HK-2 (cell line): Measurements from ENCODE around the gene MYO1C.
A peak's percentile ranks its signal among the peaks of the same experiment; 100 is the strongest.

Experiments
- DNase-seq: peaks from one replicate; pipeline ENCODE4 v3.0.0-alpha.2; 2018; ENCODE audit not compliant: unreplicated experiment

Gene MYO1C

DNA sequence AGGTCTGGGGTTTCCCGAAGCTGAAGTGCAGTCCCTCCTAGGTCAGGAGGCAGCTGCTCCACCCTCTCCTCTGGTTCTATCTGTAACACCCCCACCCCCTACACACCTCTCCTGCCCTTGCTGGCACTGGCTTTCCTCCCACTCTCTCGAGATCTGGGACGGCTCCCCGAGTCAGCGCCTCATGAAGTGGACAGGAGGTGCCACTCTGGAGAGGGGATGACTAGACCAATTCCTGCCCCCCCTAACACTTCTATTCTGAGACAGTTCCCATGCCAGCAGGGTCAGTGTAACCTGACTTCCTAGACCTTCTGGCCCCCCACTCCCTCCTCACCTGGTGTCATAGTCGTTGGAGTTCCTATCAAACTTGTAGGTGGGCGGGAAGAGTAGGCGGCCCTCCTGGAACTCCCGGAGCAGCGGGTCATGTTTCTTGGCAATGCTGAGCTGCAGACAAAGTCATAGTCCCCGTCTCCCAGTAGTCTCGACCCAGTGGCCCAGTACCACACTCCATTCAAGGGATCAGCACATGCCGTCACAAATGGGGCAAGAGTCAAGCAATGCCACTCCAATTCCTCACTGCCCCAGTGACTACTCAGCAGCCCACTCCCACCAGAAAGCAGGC, 14.3 kb upstream of the MYO1C start:
- DNase-seq: no peak

DNA sequence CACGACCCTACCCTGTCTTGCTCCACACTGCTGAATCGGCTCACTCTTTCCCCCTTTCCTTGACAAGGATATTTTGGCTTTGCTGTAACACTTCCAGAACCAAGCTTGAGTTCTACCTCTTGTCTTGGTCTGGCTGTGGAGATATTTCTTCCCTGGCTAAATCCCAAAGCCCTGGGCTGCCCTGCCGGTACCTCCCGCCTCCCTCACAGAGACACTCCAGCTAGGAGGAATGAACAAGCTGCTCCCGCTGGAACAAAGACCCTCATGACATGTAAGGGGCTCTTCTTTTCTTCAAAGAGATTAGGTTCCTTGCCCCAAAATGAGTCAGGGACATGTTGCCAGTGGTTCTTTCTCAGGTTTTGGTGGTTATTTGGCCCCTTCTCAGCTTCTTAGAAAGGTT, 13.1 kb upstream of the MYO1C start:
- no peak for DNase-seq

- no peak for DNase-seq
Observed at GRCh38 chr17:1504866-1505265, 12.4 kb upstream of the MYO1C start.

GRCh38 chr17:1503699-1504098, 11.2 kb upstream of the MYO1C start:
- DNase-seq: no peak

DNA sequence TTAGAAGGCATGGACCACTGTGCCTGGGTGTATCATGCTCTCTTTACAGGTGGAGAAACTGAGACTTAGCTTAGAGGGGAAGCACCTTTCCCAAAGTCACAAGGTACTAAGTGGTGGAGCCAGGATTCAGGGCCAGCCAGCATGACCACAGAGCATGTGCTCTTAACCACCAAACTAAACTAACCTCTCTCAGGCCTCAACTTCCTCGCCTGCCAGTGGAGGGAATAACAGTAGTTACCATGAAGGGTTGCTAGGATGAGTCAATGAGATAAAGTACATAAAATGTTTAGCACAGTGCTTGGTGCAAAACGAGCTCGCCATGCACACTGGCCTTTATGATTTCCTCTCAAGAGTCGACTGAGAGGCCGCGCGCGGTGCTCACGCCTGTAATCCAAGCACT, 6.4 kb upstream of the MYO1C start:
- DNase-seq: peak; percentile 65

- no peak for DNase-seq
Observed at GRCh38 chr17:1498233-1498632, 5.7 kb upstream of the MYO1C start.

GRCh38 chr17:1497831-1498230, 5.3 kb upstream of the MYO1C start:
- no peak for DNase-seq

DNA sequence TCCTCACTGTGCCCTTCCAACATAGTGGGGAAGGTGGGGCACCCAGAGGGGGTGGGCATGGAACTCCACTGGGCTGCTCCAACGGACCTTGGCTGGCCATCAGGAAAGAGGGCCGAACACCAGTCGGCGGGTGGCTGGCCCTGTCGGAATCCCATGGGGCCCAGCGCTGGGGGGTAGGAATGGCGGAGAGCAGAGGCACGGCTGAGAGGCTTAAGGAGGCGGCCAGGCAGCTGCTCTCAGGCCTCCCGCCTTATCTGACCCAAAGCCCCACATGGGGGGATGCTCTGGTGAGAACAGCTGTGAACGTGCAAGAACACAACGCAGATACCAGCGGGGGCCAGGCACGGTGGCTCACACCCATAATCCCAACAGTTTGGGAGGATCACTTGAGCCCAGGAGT, 4.4 kb upstream of the MYO1C start:
- DNase-seq: no peak

DNA sequence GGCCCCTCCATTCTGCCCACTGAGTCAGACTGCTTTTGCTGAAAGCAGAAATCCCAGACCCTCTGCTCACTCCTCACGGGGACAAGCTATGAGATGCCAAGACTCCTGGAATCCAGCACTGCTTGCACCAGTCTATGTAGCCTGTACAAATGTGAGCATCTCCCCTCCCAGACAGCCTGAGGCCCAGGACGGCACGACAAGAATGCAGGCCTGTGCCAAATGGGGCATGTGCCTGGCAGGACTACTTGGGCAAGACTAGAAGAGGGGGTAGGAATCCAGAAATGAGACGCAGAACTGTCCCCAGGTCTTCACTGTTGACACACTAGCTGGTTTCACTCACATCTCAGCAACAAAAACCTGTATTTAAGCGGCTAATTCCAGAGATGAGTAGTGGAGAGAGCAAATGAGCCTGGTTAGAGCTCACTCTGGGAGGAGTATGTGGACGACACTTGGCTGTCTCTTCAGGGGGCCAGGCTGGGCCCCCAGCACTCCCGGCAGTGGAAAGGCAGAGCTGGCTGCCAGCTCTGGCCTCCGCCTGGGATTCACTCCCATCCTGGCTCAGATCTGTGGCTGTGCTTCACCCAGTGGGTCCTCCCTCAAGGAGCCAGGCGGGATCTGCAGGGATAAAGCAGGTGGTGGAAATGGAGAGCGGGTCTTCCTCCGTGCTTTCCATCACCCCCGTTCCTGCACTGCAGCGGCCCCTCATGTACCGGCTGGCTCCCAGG, 2.9 kb upstream of the MYO1C start:
- DNase-seq: no peak

DNA sequence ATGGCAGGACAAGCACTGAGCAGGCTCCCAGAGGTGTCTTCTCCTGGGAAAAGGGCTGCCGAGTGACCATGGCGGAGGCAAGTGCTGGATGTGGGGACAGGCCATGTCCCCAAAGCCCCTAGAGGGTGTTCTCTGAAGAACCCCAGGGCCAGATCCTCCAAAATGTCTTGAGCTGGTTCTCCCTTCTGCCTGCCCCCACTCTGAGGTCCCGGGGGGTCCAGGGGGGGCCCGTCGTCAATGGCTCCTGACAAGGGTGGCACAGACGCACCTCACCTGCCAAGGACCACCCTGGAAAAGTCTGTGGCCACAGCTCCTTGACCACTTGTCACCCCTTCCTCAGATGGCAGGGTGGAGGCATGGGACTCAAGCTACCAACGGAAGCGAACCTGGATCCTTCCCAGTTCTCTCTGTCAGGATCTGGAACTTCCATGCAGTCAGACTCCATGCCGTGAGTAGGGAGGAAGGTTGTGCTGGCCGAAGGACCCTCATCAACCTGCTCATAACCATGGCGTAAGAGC, 2.3 kb upstream of the MYO1C start:
- DNase-seq: no peak

GRCh38 chr17:1494203-1494602, 1.7 kb upstream of the MYO1C start:
- no peak for DNase-seq

DNA sequence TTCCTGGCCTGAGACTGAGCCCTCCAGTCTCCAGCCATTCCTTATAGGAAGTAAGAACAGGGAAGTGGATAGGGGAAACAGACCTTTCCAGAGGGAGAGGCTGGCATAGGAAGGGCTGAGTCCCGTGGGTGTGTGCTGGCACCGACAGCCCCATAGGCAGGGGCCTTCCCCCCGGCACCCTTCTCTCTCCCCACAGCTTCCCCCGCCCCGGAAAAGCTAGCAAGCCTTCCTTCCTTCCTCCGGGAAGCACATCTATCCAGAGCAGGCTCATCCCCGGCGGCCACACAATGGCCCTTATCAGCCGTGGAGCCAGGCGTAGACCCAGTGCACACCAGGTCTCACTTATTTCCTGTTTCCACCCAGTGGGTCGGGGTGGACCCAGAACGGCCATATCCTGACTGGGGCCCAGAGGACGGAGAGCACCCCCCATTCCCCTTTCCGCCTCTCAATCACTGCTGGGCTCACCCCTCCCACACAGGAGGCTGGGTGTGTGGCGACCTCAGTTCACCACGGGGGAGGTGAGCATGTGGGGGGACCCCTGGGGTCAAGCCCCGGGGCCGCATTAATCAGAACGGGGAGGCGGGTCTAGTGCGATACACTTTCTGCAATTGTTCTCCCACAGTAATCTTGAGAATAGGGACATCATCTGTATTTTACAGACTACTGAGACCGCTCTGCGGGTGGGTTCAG, 950 bp upstream of the MYO1C start:
- DNase-seq: no peak

DNA sequence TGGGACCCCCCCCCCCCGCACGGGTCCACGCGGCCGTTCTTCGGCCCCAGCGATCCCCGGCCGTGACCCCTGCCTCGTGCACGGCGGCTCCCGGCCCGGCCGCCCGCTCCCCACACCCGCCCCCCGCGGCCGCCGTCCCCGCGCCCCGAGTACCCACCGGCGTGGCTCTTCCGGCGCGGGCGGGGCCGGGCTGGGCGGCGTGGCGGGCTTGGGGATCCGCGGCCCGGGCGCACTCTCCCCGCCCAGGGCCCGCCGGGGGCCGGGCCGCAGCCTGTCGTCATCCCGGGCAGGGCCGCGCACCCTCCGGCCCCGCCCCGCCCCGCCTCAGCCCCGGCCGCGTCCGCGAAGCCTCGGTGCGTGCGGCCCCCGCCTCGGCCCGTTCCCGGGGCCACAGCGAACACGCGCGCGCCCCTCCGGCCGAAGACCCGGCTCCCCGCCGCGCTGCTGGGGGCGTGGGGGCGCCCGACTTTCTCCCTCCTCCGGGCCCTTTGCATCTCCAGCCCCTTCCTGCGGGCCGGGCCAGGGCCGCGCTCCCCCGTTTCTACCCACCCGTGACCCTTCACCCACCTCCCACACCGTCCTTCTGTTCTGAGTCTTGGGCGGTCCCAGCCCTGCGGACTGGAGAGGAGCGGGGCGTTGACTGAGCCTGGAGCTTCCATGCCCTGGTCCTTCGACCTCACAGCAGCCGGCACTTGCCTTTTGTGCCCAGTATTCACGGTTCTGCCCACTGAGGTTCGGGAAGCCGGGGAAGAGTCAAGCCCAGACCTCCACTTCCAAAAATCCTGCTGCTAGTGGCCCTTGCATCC, 840 bp downstream of the MYO1C start:
- peak; percentile 46 for DNase-seq

DNA sequence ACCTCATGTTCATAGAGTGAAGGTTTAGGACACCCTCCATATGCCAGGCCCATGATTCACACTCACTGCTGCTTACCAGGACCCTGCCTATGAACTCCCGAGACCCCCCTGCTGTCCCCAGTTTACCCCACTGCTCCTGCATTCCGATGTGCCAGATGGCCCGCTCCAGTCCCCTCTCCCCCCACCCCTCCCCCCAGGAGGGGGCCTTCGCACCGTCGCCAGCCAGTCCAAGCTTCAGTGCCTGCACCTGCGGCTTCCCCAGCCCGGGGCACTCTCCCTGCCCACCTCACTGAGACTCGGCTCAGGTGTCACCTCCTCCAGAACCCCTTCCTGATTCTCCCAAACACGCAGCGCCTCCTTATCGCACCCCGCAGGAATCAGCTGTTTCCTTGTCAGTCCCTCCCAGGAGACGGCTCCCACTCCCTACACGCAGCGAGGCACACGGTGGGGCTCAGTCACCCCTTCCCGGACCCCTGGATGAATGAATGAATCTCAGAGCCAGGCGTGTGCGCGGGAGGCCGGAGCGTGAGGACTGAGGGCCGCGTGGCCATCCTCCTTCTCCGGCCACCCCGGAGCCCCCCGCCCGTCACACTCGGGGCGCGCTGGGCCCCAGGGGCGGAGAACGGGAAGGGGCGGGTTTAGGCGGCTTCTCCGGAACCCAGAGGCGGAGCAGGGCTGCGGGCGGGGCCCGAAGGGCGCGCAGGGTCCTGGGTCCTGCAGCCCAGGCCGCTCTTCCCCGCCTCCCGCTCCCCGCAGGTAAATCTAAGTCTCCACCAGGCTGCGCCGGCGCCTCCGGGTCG, 1.6 kb downstream of the MYO1C start:
- peak; percentile 65 for DNase-seq

- no peak for DNase-seq
Observed at GRCh38 chr17:1488826-1489270, 3.6 kb downstream of the MYO1C start.

DNA sequence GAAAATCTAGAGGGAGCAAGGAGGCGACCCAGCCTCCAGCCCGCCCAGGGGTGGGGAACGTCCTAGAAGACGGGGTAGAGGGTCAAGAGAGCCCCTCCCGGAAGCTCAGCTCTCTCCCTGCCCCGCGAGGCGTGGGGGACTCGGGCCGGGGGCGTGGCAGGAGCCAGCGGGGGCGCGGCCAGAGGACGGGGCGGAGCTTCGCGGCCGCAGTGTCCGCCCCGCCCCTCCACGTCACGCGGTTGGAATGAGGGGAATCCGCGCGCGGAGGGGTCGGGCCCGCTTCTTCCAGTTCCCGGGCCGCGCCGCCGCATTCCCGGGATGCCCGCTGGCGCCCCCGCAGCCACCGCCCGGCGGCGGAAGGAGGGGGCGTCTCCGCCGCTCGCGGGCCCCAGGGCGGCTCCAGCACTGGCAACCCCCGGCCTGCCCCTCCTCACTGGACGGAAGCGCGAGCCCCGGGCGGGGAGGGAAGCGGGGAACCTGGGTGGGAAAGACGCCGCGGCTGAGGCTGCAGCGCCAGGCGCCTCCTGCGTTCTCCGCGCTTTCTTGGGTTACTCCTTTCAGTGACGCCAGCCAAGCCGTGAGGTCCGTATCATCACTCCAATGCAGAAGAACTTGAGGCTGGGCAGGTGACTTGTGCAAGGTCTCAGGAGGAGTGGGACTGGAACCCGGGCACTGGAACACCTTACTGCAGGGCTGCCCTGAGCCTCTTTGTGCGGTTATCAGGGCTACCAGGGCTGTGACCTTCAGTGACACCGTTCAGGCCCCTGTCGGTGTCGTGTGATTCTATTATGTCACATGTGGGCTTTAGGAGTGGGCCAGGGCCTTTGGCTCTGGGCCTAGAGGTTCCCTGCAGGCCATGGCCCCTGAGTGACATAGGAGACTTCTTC, 4.3 kb downstream of the MYO1C start:
- DNase-seq: peak; percentile 87

GRCh38 chr17:1486802-1487695, 5.4 kb downstream of the MYO1C start:
- no peak for DNase-seq

DNA sequence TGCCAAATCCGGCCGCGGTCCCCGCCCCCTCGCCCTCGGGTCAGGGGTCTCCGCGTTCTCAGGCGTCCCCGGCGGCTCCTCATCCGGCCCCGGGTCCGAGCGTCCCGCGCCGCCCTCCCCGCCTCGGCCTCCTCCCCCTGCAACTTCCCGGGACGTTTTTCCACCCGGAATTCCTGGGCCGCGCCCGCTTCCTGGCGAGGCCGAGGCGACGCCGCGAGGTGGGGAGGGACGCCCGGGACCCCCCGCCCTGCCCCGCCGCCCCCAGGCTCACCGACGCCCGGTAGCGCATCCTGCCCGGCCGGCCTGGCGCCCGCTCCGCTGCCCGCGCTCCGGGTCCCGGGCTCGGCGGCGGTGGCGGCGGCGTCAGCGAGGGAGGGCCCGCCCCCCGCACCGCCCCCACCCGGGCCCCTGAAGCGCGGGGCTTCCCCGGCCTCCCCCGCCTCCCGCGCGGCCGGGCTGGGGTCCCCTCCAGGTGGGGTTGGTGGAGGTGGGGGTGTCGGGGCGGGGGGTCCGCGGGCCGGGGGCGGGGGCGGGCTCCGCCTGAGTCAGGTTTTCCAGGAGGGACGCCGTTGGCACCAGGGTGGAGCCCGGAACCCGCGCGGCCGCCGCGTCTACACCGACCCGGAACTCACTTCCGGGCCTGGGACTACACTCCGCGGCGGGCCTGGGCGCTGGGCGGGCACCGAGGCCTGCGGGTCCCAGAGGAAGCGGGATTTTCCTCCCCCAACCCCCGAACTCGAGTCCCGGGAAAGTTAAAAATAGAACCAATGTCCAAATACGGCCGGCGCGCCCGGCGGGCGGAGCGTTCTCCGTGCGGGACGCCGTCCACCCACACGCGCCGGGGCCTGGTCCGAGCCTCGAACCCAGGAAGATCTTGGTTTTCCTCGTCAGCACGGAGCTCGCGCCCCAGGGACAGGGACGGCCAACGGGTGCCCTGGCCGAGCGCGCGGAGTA, 6.8 kb downstream of the MYO1C start:
- peak; percentile 80 for DNase-seq
